ENCODE data around the gene MED22.

Gene MED22

DNA sequence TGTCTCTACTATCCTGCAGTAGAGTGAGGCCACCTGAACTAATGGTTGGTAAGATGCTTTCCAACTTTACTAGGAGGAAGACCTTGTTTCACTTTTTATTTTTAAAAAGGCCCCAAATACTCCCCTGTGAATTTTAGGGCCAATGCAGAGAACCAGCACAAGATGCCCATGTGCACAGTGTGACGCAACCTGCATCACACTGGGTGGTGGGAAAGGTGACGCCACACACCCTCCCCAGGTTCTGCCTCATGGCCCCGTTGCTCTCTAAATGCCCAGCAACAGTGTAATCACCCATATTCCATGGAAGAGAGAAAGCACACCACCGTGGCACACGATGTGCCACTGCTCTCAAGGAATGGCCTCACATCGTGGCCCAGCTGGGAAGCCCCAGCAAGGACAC lies 21.5 kb upstream of the MED22 start:
- Histone ChIP-seq H3K4me3 (replicated peaks; ENCODE audit: insufficient read depth, low read length) (no peak overlapping the region), H3K27ac (replicated peaks) (no peak overlapping the region), H3K27me3 (ENCODE audit: insufficient read depth, poor library complexity, severe bottlenecking) (no peaks in the 10 kb centered on the region)
- TF ChIP-seq CTCF (IDR thresholded peaks at IDR 0.05; ENCODE audit: insufficient read depth, low read length): no peak
- TF ChIP-seq SPI1 (IDR thresholded peaks at IDR 0.05; ENCODE audit: borderline replicate concordance, low read depth): no peak
- no peak for TF ChIP-seq REST (IDR thresholded peaks at IDR 0.05; ENCODE audit: insufficient replicate concordance, low read depth)
- no peak for TF ChIP-seq POLR2AphosphoS5 (IDR thresholded peaks at IDR 0.05; ENCODE audit: low read depth)
- TF ChIP-seq GABPA (IDR thresholded peaks at IDR 0.05; ENCODE audit: low read depth): no peak
- DNase-seq (ENCODE audit: low read depth in 1 of 2, low spot score in 1 of 2): no peak

DNA sequence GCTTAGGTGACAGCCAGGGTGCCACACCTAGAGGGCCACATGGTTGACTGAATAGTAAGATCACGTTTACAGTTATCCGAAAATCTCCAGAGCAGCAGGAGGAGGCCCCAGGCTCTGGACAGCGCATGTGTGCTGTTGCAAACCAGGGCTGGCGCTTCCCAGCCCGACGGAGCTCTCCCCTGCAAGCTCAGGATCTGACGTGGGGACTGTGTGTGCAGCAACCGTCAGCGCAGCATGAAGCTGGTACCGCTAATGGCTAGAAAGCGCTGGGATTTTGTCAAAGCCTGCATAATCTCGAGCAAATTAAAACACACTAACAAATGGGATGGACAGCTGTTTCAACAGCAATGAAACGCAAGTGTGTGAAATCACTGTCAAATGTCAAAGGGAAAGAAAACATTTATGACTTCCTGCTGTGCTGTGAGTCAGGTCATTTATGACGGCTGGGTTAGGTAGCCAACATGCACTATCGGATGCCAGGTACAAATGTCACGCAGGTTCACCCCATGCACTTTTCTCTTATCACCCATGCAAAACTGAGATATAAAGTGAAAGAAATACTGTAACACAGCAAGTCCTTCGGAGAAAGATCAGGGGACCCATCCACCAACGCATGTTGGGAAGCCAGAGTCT lies 20.4 kb upstream of the MED22 start:
- no peak overlapping the region for H3K4me3 ChIP-seq (replicated peaks; ENCODE audit: insufficient read depth, low read length)
- TF ChIP-seq REST (IDR thresholded peaks at IDR 0.05; ENCODE audit: insufficient replicate concordance, low read depth) (no peak), CTCF (IDR thresholded peaks at IDR 0.05; ENCODE audit: insufficient read depth, low read length) (no peak), POLR2AphosphoS5 (IDR thresholded peaks at IDR 0.05; ENCODE audit: low read depth) (no peak), SPI1 (IDR thresholded peaks at IDR 0.05; ENCODE audit: borderline replicate concordance, low read depth) (no peak), GABPA (IDR thresholded peaks at IDR 0.05; ENCODE audit: low read depth) (no peak)
- no peak overlapping the region for H3K27ac ChIP-seq (replicated peaks)
- no peak for DNase-seq (ENCODE audit: low read depth in 1 of 2, low spot score in 1 of 2)
- no peaks in the 10 kb centered on the region for H3K27me3 ChIP-seq (ENCODE audit: insufficient read depth, poor library complexity, severe bottlenecking)

DNA sequence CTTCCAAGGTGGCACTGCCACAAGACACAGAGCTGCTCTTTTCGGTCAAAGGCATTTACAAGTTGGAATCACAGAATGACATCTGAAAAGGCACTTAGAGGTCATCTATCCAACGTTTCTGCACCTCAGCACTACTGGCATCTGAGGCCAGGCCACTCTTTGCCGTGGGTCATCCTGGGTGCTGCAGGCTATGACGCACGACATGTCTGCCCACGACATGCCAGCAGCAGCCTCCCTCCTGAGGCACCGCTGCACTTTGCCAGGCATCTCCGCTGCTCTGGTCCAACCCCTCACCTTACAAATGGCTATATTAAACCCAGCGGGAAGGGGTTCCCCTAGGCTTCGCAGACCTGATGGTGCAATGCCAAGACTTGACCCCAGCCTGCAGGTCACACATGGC lies 19.8 kb upstream of the MED22 start:
- no peak for DNase-seq (ENCODE audit: low read depth in 1 of 2, low spot score in 1 of 2)
- no peak overlapping the region for H3K27ac ChIP-seq (replicated peaks)
- no peak overlapping the region for H3K4me3 ChIP-seq (replicated peaks; ENCODE audit: insufficient read depth, low read length)
- TF ChIP-seq POLR2AphosphoS5 (IDR thresholded peaks at IDR 0.05; ENCODE audit: low read depth) (no peak), CTCF (IDR thresholded peaks at IDR 0.05; ENCODE audit: insufficient read depth, low read length) (no peak), REST (IDR thresholded peaks at IDR 0.05; ENCODE audit: insufficient replicate concordance, low read depth) (no peak), GABPA (IDR thresholded peaks at IDR 0.05; ENCODE audit: low read depth) (no peak), SPI1 (IDR thresholded peaks at IDR 0.05; ENCODE audit: borderline replicate concordance, low read depth) (no peak)
- H3K27me3 ChIP-seq (ENCODE audit: insufficient read depth, poor library complexity, severe bottlenecking): no peaks in the 10 kb centered on the region

All from HL-60 (cell line).